HepG2 (cell line): ENCODE measurements around the gene USP11. TPM values are rescaled to one million over a fixed set of nuclear protein-coding genes. Genes with fewer than 3 reads are reported as not detected.

Experiments used
- ATAC-seq: fragments of 200-7000 bp; cut with Tn5 transposase; 3 replicates; pipeline ENCODE4 v1.9.1; 2020; ENCODE audit warnings: mild to moderate bottlenecking, moderate library complexity
- BruUV-seq: library from RNA; stranded (reverse); fragments of 400-500 nt; replicated peaks from 2 replicates; lab custom pipeline; 2021; lab: Mats Ljungman, UMichigan
- CTCF ChIA-PET: fragments of 300-600 bp; formaldehyde crosslinking; extraction: SDS; loops from one replicate; lab custom pipeline; 2021; ENCODE audit warnings: low total read pairs, inconsistent platforms, low intra/inter-chr PET ratio; lab: Yijun Ruan, JAX
- POLR2A ChIA-PET: fragments of 350-600 bp; sonication (Branson Sonifier 250); formaldehyde crosslinking; loops from one replicate; lab custom pipeline; 2020; ENCODE audit warnings: antibody characterized with exemption, inconsistent platforms; lab: Yijun Ruan, JAX
- DNase-seq: peaks from one replicate; pipeline ENCODE4 v3.0.0-alpha.2; 2015; ENCODE audit warnings: low spot score
- FAIRE-seq: peaks from 3 replicates; lab custom pipeline; 2011; peaks lifted over from hg19 to GRCh38; lab: Jason Lieb, UNC
- H2AFZ ChIP-seq: one replicate; pipeline ENCODE4 v1.6.1; 2011; ENCODE audit warnings: low read length, inconsistent platforms
- H3K27ac ChIP-seq: fragments of 300-600 bp; 3 replicates; pipeline ENCODE4 v1.8.0; 2011; ENCODE audit warnings: mixed run types, mild to moderate bottlenecking, mixed read lengths, low read length, inconsistent platforms; ENCODE audit not compliant: insufficient read depth; ENCODE audit errors: extremely low read length
- H3K27me3 ChIP-seq, 2 experiments: fragments of 200-600 bp in 1 of 2; 2 replicates in 1 of 2; 3 replicates in 1 of 2; pipeline versions ENCODE4 v1.6.0 to v1.8.0; 2011; ENCODE audit warnings: low read length in 2 of 2, mild to moderate bottlenecking in 2 of 2, moderate library complexity in 2 of 2, inconsistent platforms in 1 of 2; ENCODE audit not compliant: insufficient read depth in 2 of 2, control insufficient read depth in 1 of 2
- H3K36me3 ChIP-seq, 2 experiments: fragments of 200-600 bp in 1 of 2; replicated peaks in 1 of 2; 2 replicates in 1 of 2; 3 replicates in 1 of 2; pipeline versions ENCODE4 v1.5.1 to v1.8.0; 2011; ENCODE audit warnings: low read length in 2 of 2, inconsistent platforms in 1 of 2; ENCODE audit not compliant: insufficient read depth in 2 of 2, control insufficient read depth in 1 of 2
- H3K4me1 ChIP-seq: 2 replicates; pipeline ENCODE4 v1.5.1; 2012; ENCODE audit warnings: low read length, inconsistent platforms; ENCODE audit not compliant: insufficient read depth
- H3K4me2 ChIP-seq: 2 replicates; pipeline ENCODE4 v1.6.0; 2011; ENCODE audit warnings: low read depth, low read length, inconsistent platforms
- H3K4me3 ChIP-seq, 3 experiments: fragments of 200-600 bp in 1 of 3; sonication (generic), shearing (Covaris generic) in 1 of 3; replicated peaks in 1 of 3; 2 replicates each; pipeline ENCODE4 v1.5.1; 2011 to 2016; ENCODE audit warnings: low read length in 3 of 3, inconsistent platforms in 2 of 3, low read depth in 2 of 3, mild to moderate bottlenecking in 2 of 3, control low read depth in 1 of 3, mixed read lengths in 1 of 3; ENCODE audit not compliant: insufficient read depth in 1 of 3
- H3K79me2 ChIP-seq: one replicate; pipeline ENCODE4 v1.6.1; 2011; ENCODE audit warnings: low read length, inconsistent platforms; ENCODE audit not compliant: insufficient read depth
- H3K9ac ChIP-seq: 2 replicates; pipeline ENCODE4 v1.6.0; 2011; ENCODE audit warnings: mild to moderate bottlenecking, low read depth, low read length, inconsistent platforms; ENCODE audit not compliant: insufficient read depth
- H3K9me3 ChIP-seq: 2 replicates; pipeline ENCODE4 v1.5.1; 2012; ENCODE audit warnings: mild to moderate bottlenecking, low read length
- H4K20me1 ChIP-seq: 2 replicates; pipeline ENCODE4 v1.6.0; 2011; ENCODE audit warnings: inconsistent platforms, mild to moderate bottlenecking, low read length, moderate library complexity; ENCODE audit not compliant: insufficient read depth
- FOXM1 ChIP-seq: sonication (generic); formaldehyde crosslinking; IDR thresholded peaks from 2 replicates; pipeline ENCODE4 v1.5.0; 2020; ENCODE audit warnings: missing genetic modification reagents
- HHEX ChIP-seq: IDR thresholded peaks from 2 replicates; pipeline ENCODE4 v1.6.1; 2016; ENCODE audit warnings: control low read depth
- MED8 ChIP-seq: sonication (generic); formaldehyde crosslinking; IDR thresholded peaks from 2 replicates; pipeline ENCODE4 v1.8.1; 2023; ENCODE audit warnings: mild to moderate bottlenecking, missing genetic modification reagents; ENCODE audit not compliant: insufficient replicate concordance
- MZF1 ChIP-seq: sonication (generic); formaldehyde crosslinking; IDR thresholded peaks from 2 replicates; pipeline ENCODE4 v1.8.1; 2023; ENCODE audit warnings: mild to moderate bottlenecking, missing genetic modification reagents, borderline replicate concordance
- ZKSCAN1 ChIP-seq: fragments of 150-350 bp; IDR thresholded peaks from 2 replicates; pipeline ENCODE4 v1.6.1; 2014; ENCODE audit warnings: low read length
- ZKSCAN8 ChIP-seq: IDR thresholded peaks from 2 replicates; pipeline ENCODE4 v1.6.1; 2016; ENCODE audit warnings: borderline replicate concordance, missing genetic modification reagents, missing compliant biosample characterization
- ZNF30 ChIP-seq: sonication (generic); formaldehyde crosslinking; IDR thresholded peaks from 2 replicates; pipeline ENCODE4 v1.5.0; 2020; ENCODE audit warnings: mild to moderate bottlenecking, missing genetic modification reagents
- ZNF33A ChIP-seq: sonication (generic); formaldehyde crosslinking; IDR thresholded peaks from 2 replicates; pipeline ENCODE4 v1.5.1; 2020; ENCODE audit warnings: missing genetic modification reagents, mild to moderate bottlenecking, moderate library complexity, borderline replicate concordance
- ZNF34 ChIP-seq: sonication (generic); formaldehyde crosslinking; IDR thresholded peaks from 2 replicates; pipeline ENCODE4 v1.4.0; 2020; ENCODE audit warnings: mild to moderate bottlenecking, missing genetic modification reagents, borderline replicate concordance
- ZNF569 ChIP-seq: sonication (generic); formaldehyde crosslinking; IDR thresholded peaks from 2 replicates; pipeline ENCODE4 v1.5.0; 2020; ENCODE audit warnings: mild to moderate bottlenecking, missing genetic modification reagents, moderate library complexity, borderline replicate concordance
- ZNF790 ChIP-seq: sonication (generic); formaldehyde crosslinking; IDR thresholded peaks from 2 replicates; pipeline ENCODE4 v1.8.0; 2022; ENCODE audit warnings: missing genetic modification reagents, mild to moderate bottlenecking, borderline replicate concordance
- WGBS: methylation state at CpG from one replicate; pipeline ENCODE4 v1.1.6; 2017; ENCODE audit warnings: low lambda C conversion rate; 5-methylcytosine and 5-hydroxymethylcytosine counted together
- in situ Hi-C: cut with HindIII; loops from 2 replicates; pipeline ENCODE4 v1.10.0; 2017; ENCODE audit warnings: low pct_unique_long_range_greater_than_20kb; ENCODE audit not compliant: extremely low pct_ligation_motif_present
- intact Hi-C: fragments of 100-400 bp; cut with micrococcal nuclease; formaldehyde crosslinking; loops from one replicate; pipeline ENCODE4 v1.10.0; 2022; ENCODE audit not compliant: unreplicated experiment
- polyA plus RNA-seq, 8 experiments: library from polyadenylated mRNA; depleted of rRNA in 3 of 8; stranded (reverse) in 7 of 8; unstranded in 1 of 8; fragments of >200 nt; fragmentation: Illumina TruSeq in 4 of 8; extraction: Trizol in 4 of 8; gene quantifications; 2 replicates each; pipeline versions ENCODE4 v1.2.1 to v1.2.3, GENCODE V29; 2011 to 2016; ENCODE audit warnings: low read depth in 4 of 8, missing spikeins in 1 of 8, mixed read lengths in 1 of 8; ENCODE audit not compliant: insufficient read depth in 1 of 8
- total RNA-seq, 5 experiments: library from RNA; depleted of rRNA; stranded (reverse); fragments of >200 nt; fragmentation: Illumina TruSeq; extraction: Trizol; gene quantifications; 2 replicates each; pipeline ENCODE4 v1.2.3, GENCODE V29; 2016; ENCODE audit warnings: low read depth in 1 of 5
- TF ChIP-seq, protein P1 (sequence below): sonication (generic); formaldehyde crosslinking; IDR thresholded peaks from 2 replicates; pipeline ENCODE4 v1.9.0; 2021; ENCODE audit warnings: missing genetic modification reagents, borderline replicate concordance
- TF ChIP-seq, protein P2 (sequence below): sonication (generic); formaldehyde crosslinking; IDR thresholded peaks from 2 replicates; pipeline ENCODE4 v1.5.0; 2020; ENCODE audit warnings: missing genetic modification reagents
- TF ChIP-seq, protein P3 (sequence below): sonication (generic); formaldehyde crosslinking; IDR thresholded peaks from 2 replicates; pipeline ENCODE4 v1.4.0; 2020; ENCODE audit warnings: missing genetic modification reagents, borderline replicate concordance

The USP11 gene
- total and polyA plus RNA-seq, 2 of the 13 experiments (the other 11 are each of a cell fraction or from before 2014, with no cell fraction given), result 23.8 to 31.7 TPM

DNA sequence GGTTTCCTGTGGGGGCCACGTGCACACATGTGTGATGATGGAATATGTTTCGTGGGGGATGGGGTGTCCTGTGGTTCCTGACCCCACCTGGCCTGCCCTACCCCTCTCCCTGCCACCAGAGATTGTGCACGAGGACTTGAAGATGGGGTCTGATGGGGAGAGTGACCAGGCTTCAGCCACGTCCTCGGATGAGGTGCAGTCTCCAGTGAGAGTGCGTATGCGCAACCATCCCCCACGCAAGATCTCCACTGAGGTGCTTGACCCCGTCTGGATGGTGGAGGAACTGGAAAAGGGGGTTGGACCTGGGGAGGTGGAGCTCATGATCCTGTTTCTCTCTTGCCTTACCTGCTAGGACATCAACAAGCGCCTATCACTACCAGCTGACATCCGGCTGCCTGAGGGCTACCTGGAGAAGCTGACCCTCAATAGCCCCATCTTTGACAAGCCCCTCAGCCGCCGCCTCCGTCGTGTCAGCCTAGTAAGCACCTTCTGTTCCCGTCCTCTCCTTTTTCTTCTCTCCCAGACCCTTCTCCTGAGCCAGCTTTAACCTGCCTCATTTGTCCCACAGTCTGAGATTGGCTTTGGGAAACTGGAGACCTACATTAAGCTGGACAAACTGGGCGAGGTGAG lies 8.4 kb upstream of the USP11 start:
- no peak overlapping the region for H3K4me2 ChIP-seq
- DNase-seq, result no peak
- peaks cover 11 to 41% of the 10 kb centered on the region in 2 experiments; a peak in 4 of 5 replicates for H3K36me3 ChIP-seq
- H3K9me3 ChIP-seq, result no peaks in the 10 kb centered on the region
- FAIRE-seq, result no peak
- H4K20me1 ChIP-seq, result peaks cover 21% of the 10 kb centered on the region
- no peak for ATAC-seq
- no peak overlapping the region for H3K4me3 ChIP-seq
- TF ChIP-seq, protein P1, sequence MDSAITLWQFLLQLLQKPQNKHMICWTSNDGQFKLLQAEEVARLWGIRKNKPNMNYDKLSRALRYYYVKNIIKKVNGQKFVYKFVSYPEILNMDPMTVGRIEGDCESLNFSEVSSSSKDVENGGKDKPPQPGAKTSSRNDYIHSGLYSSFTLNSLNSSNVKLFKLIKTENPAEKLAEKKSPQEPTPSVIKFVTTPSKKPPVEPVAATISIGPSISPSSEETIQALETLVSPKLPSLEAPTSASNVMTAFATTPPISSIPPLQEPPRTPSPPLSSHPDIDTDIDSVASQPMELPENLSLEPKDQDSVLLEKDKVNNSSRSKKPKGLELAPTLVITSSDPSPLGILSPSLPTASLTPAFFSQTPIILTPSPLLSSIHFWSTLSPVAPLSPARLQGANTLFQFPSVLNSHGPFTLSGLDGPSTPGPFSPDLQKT (CRISPR knock-in tag), result no peak
- TF ChIP-seq ZNF33A (no peak), MZF1 (no peak), HHEX (no peak), FOXM1 (no peak), MED8 (CRISPR knock-in tag) (no peak), ZNF34 (no peak), ZKSCAN1 (no peak), ZNF30 (CRISPR knock-in tag) (no peak), ZNF790 (no peak), ZNF569 (CRISPR knock-in tag) (no peak), ZKSCAN8 (CRISPR knock-in tag) (no peak)
- TF ChIP-seq, protein P2, sequence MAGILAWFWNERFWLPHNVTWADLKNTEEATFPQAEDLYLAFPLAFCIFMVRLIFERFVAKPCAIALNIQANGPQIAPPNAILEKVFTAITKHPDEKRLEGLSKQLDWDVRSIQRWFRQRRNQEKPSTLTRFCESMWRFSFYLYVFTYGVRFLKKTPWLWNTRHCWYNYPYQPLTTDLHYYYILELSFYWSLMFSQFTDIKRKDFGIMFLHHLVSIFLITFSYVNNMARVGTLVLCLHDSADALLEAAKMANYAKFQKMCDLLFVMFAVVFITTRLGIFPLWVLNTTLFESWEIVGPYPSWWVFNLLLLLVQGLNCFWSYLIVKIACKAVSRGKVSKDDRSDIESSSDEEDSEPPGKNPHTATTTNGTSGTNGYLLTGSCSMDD, result no peak
- TF ChIP-seq, protein P3, sequence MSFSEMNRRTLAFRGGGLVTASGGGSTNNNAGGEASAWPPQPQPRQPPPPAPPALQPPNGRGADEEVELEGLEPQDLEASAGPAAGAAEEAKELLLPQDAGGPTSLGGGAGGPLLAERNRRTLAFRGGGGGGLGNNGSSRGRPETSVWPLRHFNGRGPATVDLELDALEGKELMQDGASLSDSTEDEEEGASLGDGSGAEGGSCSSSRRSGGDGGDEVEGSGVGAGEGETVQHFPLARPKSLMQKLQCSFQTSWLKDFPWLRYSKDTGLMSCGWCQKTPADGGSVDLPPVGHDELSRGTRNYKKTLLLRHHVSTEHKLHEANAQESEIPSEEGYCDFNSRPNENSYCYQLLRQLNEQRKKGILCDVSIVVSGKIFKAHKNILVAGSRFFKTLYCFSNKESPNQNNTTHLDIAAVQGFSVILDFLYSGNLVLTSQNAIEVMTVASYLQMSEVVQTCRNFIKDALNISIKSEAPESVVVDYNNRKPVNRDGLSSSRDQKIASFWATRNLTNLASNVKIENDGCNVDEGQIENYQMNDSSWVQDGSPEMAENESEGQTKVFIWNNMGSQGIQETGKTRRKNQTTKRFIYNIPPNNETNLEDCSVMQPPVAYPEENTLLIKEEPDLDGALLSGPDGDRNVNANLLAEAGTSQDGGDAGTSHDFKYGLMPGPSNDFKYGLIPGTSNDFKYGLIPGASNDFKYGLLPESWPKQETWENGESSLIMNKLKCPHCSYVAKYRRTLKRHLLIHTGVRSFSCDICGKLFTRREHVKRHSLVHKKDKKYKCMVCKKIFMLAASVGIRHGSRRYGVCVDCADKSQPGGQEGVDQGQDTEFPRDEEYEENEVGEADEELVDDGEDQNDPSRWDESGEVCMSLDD (CRISPR knock-in tag), result no peak
- POLR2A ChIA-PET, result no interaction called here
- H3K79me2 ChIP-seq, result peaks cover 29% of the 10 kb centered on the region
- BruUV-seq, result no TSS peak
- 99% methylated on average over 7 of the region's 17 CpGs for WGBS
- H3K27ac ChIP-seq, result no peak overlapping the region
- H3K27me3 ChIP-seq, result no peaks in the 10 kb centered on the region
- in situ Hi-C loops, result no loop called here
- intact Hi-C loops, result no loop called here
- H2AFZ ChIP-seq, result no peak overlapping the region
- no peak overlapping the region for H3K9ac ChIP-seq
- H3K4me1 ChIP-seq, result peaks cover 20% of the 10 kb centered on the region
- CTCF ChIA-PET, result no interaction called here
